Type B pancreatic cell (in vitro differentiated cells): ENCODE measurements around the gene NOBOX. TPM values are rescaled to one million over a fixed set of nuclear protein-coding genes. Genes with fewer than 3 reads are reported as not detected.
A peak's percentile ranks its signal among the peaks of the same experiment; 100 is the strongest.
"Not testable (repeated sequence)": the region's sequence is repeated elsewhere in the genome, so short reads cannot be mapped to it uniquely, and the experiment has no call there.

ENCODE experiments used
- DNase-seq: peaks from one replicate; pipeline ENCODE4 v3.0.0; 2021; ENCODE audit warnings: mixed read lengths; ENCODE audit not compliant: unreplicated experiment; ENCODE audit errors: extremely low spot score
- H3K27ac Mint-ChIP-seq: 2 replicates; pipeline ENCODE4 v1.8.0; 2021; ENCODE audit warnings: mild to moderate bottlenecking, mixed read lengths
- H3K27me3 Mint-ChIP-seq: 2 replicates; pipeline ENCODE4 v1.8.0; 2021; ENCODE audit warnings: mixed read lengths
- H3K36me3 Mint-ChIP-seq: 2 replicates; pipeline ENCODE4 v1.8.0; 2021; ENCODE audit warnings: mixed read lengths
- H3K4me1 Mint-ChIP-seq: one replicate; pipeline ENCODE4 v1.8.0; 2021; ENCODE audit warnings: mixed read lengths; ENCODE audit not compliant: unreplicated experiment
- H3K4me3 Mint-ChIP-seq: 2 replicates; pipeline ENCODE4 v1.8.0; 2021; ENCODE audit warnings: mild to moderate bottlenecking, mixed read lengths
- H3K9me3 Mint-ChIP-seq: 2 replicates; pipeline ENCODE4 v1.8.0; 2021; ENCODE audit warnings: mixed read lengths
- total RNA-seq: library from RNA; stranded (reverse); gene quantifications from 2 replicates; pipeline ENCODE4 v1.2.1, GENCODE V29; 2021; ENCODE audit warnings: low replicate concordance
- TF ChIP-seq, protein P1 (sequence below): fragments of 200-600 bp; sonication (generic); conservative IDR thresholded peaks from 2 replicates; pipeline ENCODE4 v1.5.0; 2021; ENCODE audit warnings: antibody characterized with exemption, mild to moderate bottlenecking

Gene NOBOX
- total RNA-seq, 1 donor from 2014 or later = not detected

DNA sequence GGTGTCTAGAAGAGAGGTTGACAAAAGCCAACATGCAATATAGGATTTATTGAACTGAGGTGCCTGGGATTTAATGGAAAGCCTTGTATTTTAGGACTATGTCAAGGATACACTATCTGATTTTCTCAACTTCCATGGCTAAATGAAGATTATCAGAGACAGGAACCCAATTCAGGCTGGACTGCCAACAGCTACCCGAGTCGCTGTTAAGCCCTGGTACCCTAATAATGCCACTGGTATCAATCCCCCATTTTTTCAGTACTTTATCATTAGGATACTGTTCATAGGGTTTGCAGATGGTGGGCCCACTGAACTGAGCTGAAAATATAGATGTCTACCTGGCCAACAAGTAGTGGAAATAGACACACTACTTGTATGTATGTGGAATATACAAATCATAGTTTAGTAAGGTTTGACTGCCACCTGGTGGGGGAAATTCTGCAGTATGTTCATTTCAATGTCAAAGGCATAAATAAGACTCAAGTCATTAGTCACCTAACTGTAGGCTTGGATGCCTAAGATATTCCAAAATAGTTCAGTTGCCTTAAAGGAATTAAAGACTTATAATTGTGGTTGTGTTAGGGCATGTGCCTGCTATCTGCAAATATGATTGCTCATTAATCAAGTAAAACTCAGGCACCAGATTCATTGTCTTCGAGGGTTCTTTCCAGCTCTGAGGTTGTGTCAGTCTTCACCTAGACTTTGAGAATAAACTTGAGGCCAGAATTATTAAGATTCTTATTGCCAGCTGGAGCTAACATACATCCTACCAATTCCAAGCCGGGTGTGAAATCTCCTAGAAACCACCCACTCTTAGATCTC lies 34.1 kb upstream of the NOBOX start:
- DNase-seq = no peak
- no peaks in the 10 kb centered on the region for H3K9me3 Mint-ChIP-seq
- TF ChIP-seq, protein P1, sequence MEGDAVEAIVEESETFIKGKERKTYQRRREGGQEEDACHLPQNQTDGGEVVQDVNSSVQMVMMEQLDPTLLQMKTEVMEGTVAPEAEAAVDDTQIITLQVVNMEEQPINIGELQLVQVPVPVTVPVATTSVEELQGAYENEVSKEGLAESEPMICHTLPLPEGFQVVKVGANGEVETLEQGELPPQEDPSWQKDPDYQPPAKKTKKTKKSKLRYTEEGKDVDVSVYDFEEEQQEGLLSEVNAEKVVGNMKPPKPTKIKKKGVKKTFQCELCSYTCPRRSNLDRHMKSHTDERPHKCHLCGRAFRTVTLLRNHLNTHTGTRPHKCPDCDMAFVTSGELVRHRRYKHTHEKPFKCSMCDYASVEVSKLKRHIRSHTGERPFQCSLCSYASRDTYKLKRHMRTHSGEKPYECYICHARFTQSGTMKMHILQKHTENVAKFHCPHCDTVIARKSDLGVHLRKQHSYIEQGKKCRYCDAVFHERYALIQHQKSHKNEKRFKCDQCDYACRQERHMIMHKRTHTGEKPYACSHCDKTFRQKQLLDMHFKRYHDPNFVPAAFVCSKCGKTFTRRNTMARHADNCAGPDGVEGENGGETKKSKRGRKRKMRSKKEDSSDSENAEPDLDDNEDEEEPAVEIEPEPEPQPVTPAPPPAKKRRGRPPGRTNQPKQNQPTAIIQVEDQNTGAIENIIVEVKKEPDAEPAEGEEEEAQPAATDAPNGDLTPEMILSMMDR = peak; percentile 78
- H3K4me1 Mint-ChIP-seq = no peaks in the 10 kb centered on the region
- no peaks in the 10 kb centered on the region for H3K27me3 Mint-ChIP-seq
- H3K4me3 Mint-ChIP-seq = no peak overlapping the region
- no peak overlapping the region for H3K27ac Mint-ChIP-seq
- H3K36me3 Mint-ChIP-seq = no peaks in the 10 kb centered on the region

DNA sequence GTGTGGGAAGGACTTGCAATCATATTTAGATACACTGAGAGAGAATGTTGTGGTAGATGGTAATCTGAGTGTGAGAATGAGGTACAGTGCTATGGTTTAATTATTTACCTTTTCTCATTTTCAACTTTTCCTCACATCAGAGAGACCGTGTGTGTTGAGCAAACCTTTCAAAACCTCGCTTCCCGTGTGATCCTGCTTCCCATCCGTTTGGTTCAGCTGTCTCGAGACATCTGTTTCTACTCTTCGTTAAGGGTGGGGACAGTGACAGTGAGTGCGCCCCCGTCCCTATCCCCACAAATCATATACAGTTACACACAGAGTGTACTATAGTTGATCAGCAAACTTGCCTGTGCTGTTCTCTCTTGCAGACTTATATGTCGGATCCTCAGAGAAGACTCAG lies 33.0 kb upstream of the NOBOX start:
- Mint-ChIP-seq H3K4me3 (no peak overlapping the region), H3K36me3 (no peaks in the 10 kb centered on the region), H3K27me3 (no peaks in the 10 kb centered on the region), H3K9me3 (no peaks in the 10 kb centered on the region), H3K4me1 (no peaks in the 10 kb centered on the region), H3K27ac (no peak overlapping the region)
- TF ChIP-seq, protein P1 = no peak
- no peak for DNase-seq

DNA sequence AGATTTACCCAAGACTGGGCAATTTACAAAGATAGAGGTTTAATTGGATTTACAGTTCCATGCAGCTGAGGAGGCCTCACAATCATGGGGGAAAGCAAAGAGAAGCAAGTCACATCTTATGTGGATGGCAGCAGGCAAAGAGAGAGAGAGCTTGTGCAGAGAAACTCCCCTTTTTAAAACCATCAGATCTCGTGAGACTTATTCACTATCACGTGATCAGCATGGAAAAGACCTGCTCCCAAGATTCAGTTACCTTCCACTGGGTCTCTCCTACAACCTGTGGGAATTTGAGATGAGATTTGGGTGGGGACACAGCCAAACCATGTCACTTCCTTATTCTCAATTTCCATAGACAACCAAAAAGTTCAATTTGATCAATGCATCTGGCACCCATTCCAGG lies 24.9 kb upstream of the NOBOX start:
- Mint-ChIP-seq H3K4me1 (no peaks in the 10 kb centered on the region), H3K36me3 (no peaks in the 10 kb centered on the region), H3K4me3 (no peak overlapping the region), H3K27me3 (no peaks in the 10 kb centered on the region), H3K9me3 (peaks cover 21% of the 10 kb centered on the region), H3K27ac (no peak overlapping the region)
- TF ChIP-seq, protein P1 = no peak
- DNase-seq = no peak

DNA sequence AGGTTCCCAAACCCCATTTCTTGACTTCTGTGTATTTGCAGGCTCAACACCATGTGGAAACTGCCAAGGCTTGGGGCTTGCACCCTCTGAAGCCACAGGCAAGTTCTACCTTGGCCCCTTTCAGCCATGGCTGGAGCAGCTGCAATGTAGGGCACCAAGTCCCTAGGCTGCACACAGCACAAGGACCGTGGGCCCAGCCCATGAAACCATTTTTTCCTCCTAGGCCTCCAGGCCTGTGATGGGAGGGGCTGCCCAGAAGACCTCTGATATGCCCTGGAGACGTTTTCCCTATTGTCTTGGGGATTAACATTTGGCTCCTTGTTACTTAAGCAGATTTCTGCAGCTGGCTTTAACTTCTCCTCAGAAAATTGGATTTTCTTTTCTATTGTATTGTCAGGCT lies 24.0 kb upstream of the NOBOX start:
- not testable (repeated sequence) for H3K4me3 Mint-ChIP-seq, H3K4me1 Mint-ChIP-seq, H3K27ac Mint-ChIP-seq, H3K36me3 Mint-ChIP-seq, H3K27me3 Mint-ChIP-seq, DNase-seq
- peaks cover 21% of the 10 kb centered on the region for H3K9me3 Mint-ChIP-seq

DNA sequence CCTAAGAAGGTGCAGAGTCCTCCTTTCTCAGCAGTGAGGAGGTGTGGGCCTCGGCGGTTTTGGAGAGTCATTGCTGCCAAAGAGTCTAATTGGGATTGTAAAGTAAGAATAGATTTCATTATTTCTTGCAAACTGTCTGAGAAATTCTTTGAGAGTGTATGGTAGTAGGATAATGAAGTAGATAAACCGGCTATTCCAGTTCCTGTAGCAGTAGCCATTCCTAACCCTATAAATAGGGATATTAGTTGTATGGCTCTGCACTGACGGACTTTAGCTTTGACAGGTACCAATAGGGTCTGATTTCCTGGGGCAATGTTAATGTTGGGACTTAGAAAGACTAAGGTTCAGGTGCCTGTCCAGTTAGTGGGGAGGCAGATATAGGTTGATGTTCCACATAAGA lies 15.4 kb upstream of the NOBOX start:
- H3K27me3 Mint-ChIP-seq, H3K36me3 Mint-ChIP-seq, H3K4me1 Mint-ChIP-seq, H3K9me3 Mint-ChIP-seq, DNase-seq, H3K4me3 Mint-ChIP-seq: not testable (repeated sequence)
- H3K27ac Mint-ChIP-seq = peak overlapping the region; percentile 55

DNA sequence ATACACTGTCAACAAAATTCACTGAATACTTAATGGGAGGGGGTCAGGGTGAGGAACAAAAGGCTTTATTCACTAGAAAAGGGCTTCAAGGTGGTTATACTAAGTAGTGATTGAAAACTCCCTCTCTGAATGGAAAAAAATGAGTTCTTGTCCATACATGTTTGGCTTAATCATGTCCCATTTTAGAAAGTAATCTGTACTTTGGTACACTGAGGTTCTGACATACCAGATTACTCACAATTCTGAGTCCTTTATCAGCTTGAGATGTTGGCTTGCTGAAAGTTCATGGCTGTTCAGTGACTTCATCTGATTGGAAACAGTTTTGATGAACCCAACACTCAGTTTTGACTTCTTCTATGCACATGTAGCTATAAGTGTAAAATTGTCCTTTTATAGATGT lies 12.8 kb upstream of the NOBOX start:
- Mint-ChIP-seq H3K4me3 (no peak overlapping the region), H3K27me3 (no peaks in the 10 kb centered on the region), H3K9me3 (no peaks in the 10 kb centered on the region), H3K36me3 (no peaks in the 10 kb centered on the region), H3K27ac (peak overlapping the region; percentile 3), H3K4me1 (no peaks in the 10 kb centered on the region)
- TF ChIP-seq, protein P1 = no peak
- DNase-seq = no peak
